ENCODE data around the gene BRDT. TPM values are rescaled to one million over a fixed set of nuclear protein-coding genes. Genes with fewer than 3 reads are reported as not detected.

The BRDT gene
- total RNA-seq, 1 donor from 2014 or later: not detected

- DNase-seq: no peak
- TF ChIP-seq, protein P1, sequence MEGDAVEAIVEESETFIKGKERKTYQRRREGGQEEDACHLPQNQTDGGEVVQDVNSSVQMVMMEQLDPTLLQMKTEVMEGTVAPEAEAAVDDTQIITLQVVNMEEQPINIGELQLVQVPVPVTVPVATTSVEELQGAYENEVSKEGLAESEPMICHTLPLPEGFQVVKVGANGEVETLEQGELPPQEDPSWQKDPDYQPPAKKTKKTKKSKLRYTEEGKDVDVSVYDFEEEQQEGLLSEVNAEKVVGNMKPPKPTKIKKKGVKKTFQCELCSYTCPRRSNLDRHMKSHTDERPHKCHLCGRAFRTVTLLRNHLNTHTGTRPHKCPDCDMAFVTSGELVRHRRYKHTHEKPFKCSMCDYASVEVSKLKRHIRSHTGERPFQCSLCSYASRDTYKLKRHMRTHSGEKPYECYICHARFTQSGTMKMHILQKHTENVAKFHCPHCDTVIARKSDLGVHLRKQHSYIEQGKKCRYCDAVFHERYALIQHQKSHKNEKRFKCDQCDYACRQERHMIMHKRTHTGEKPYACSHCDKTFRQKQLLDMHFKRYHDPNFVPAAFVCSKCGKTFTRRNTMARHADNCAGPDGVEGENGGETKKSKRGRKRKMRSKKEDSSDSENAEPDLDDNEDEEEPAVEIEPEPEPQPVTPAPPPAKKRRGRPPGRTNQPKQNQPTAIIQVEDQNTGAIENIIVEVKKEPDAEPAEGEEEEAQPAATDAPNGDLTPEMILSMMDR (IDR thresholded peaks at IDR 0.05; ENCODE audit: borderline replicate concordance): no peak
- H3K27ac ChIP-seq (replicated peaks): no peak overlapping the region
- no peaks in the 10 kb centered on the region for H3K4me1 ChIP-seq
- H3K9me3 ChIP-seq (replicated peaks): no peaks in the 10 kb centered on the region
- no peak overlapping the region for H3K4me3 ChIP-seq
- intact Hi-C loops (cut with micrococcal nuclease): no loop called here
- H3K36me3 ChIP-seq: no peaks in the 10 kb centered on the region
- H3K27me3 ChIP-seq (ENCODE audit: low read depth): peaks cover 20% of the 10 kb centered on the region
Measured at GRCh38 chr1:91980663-91981062, 31.5 kb downstream of the BRDT start.

- H3K27ac ChIP-seq (replicated peaks): no peak overlapping the region
- H3K4me3 ChIP-seq: no peak overlapping the region
- DNase-seq: no peak
- TF ChIP-seq, protein P1 (IDR thresholded peaks at IDR 0.05; ENCODE audit: borderline replicate concordance): no peak
- intact Hi-C loops (cut with micrococcal nuclease): no loop called here
- H3K36me3 ChIP-seq: no peaks in the 10 kb centered on the region
- peaks cover 20% of the 10 kb centered on the region for H3K27me3 ChIP-seq (ENCODE audit: low read depth)
- no peaks in the 10 kb centered on the region for H3K9me3 ChIP-seq (replicated peaks)
- H3K4me1 ChIP-seq: no peaks in the 10 kb centered on the region
Measured at GRCh38 chr1:91981996-91982609, 32.9 kb downstream of the BRDT start.

- TF ChIP-seq, protein P1 (IDR thresholded peaks at IDR 0.05; ENCODE audit: borderline replicate concordance): no peak
- Histone ChIP-seq H3K36me3 (no peaks in the 10 kb centered on the region), H3K4me3 (no peak overlapping the region), H3K27ac (replicated peaks) (no peak overlapping the region), H3K4me1 (no peaks in the 10 kb centered on the region), H3K9me3 (replicated peaks) (no peaks in the 10 kb centered on the region), H3K27me3 (ENCODE audit: low read depth) (no peaks in the 10 kb centered on the region)
- intact Hi-C loops (cut with micrococcal nuclease): no loop called here
- no peak for DNase-seq
Measured at GRCh38 chr1:91993256-91993655, 44.1 kb downstream of the BRDT start.

- DNase-seq: no peak
- no peaks in the 10 kb centered on the region for H3K27me3 ChIP-seq (ENCODE audit: low read depth)
- TF ChIP-seq, protein P1 (IDR thresholded peaks at IDR 0.05; ENCODE audit: borderline replicate concordance): peak; percentile 56
- no peak overlapping the region for H3K4me3 ChIP-seq
- no peaks in the 10 kb centered on the region for H3K9me3 ChIP-seq (replicated peaks)
- H3K4me1 ChIP-seq: no peaks in the 10 kb centered on the region
- no peaks in the 10 kb centered on the region for H3K36me3 ChIP-seq
- no peak overlapping the region for H3K27ac ChIP-seq (replicated peaks)
- intact Hi-C loops (cut with micrococcal nuclease): no loop called here
Measured at GRCh38 chr1:91997607-91998195, 48.5 kb downstream of the BRDT start.

DNA sequence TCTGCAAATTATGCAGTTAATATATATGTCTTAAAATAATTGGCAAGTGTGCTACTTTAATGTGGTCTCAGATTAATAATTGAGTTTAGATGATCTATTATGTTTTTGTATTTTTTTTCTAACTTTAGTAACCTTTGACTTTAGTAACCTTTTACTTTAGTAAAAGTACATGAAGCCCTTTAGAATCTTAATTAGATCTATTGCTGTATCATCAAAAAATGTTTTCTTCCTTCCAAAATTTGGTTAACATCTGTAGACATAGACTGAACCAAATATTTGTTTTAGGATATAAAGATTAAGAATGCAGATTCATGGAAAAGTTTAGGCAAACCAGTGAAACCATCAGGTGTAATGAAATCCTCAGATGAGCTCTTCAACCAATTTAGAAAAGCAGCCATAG is 54.9 kb downstream of the BRDT start:
- H3K36me3 ChIP-seq: no peaks in the 10 kb centered on the region
- DNase-seq: no peak
- H3K27ac ChIP-seq (replicated peaks): no peak overlapping the region
- H3K4me1 ChIP-seq: no peaks in the 10 kb centered on the region
- H3K27me3 ChIP-seq (ENCODE audit: low read depth): no peaks in the 10 kb centered on the region
- intact Hi-C loops (cut with micrococcal nuclease): no loop called here
- no peaks in the 10 kb centered on the region for H3K9me3 ChIP-seq (replicated peaks)
- TF ChIP-seq, protein P1 (IDR thresholded peaks at IDR 0.05; ENCODE audit: borderline replicate concordance): no peak
- no peak overlapping the region for H3K4me3 ChIP-seq

Data from left ventricle myocardium inferior (tissue), 1 donor.